ENCODE data around the gene GZMM.
"Not testable (repeated sequence)": the region's sequence is repeated elsewhere in the genome, so short reads cannot be mapped to it uniquely, and the experiment has no call there.

The GZMM gene

DNA sequence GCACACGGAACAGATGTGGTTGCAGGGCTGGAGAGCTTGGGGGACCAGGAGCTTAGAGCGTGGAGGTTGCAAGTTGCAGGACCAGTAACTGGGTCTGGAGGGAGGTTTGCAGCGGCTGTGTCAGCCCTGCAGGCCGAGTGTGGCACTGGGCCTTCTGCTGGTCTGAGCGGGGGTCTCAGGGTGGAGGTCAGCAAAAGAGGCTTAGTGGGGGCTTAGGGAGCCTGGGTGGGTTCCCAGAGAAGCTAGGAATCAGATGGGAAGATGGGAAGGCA lies 40.1 kb downstream of the GZMM start:
- DNase-seq: no peak

DNA sequence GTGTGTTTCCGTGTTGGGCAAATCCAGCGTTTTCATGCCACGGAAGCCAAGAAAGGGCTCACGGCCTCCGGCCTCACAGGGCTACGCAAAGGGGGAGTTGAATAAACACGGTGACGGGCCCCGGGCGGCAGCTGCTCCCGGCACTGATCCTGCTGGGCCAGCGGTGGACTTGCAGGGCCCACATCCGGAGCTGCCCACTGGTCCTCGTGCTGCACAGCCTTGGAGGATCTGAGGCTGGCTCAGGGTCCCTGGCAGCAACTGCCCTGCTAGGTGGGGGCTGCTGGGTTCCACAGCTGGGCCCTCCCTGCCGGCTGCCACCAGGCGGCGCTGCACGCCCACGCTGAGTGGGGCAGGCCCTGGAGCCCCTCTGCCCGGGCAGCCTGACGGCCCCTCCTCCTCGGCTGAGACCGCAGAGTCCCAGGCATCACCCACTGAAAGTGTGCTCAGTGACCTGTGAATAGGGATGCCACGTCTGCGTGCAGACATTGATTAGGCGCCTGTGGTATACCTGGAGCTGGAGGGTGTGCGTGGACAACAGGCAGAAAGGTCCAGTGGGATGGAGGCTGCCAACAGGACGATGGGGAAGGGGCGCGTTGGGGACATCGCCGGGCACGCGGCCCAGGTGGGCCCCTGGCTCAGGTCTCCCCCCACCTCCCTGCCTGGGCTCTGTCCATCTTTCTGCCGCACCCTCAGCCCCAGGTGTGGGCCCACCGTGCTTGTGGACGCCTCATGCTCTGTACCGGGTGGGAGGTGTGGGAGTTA lies 40.6 kb downstream of the GZMM start:
- no peak for DNase-seq

DNA sequence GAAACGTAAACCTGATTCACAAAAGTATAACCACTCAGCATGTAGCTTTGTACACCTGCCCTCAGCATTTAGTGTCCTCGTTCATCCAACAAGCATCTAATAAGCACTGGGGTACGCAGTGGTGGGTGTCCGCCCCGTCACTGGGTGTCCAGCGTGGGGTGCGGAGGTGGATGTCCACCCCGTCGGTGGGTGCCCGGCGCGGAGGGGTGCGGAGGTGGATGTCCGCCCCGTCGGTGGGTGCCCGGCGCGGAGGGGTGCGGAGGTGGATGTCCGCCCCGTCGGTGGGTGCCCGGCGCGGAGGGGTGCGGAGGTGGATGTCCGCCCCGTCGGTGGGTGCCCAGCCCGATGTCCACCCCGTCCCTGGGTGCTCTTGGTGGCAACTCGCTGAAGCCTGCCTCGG lies 41.3 kb downstream of the GZMM start:
- DNase-seq: not testable (repeated sequence)

DNA sequence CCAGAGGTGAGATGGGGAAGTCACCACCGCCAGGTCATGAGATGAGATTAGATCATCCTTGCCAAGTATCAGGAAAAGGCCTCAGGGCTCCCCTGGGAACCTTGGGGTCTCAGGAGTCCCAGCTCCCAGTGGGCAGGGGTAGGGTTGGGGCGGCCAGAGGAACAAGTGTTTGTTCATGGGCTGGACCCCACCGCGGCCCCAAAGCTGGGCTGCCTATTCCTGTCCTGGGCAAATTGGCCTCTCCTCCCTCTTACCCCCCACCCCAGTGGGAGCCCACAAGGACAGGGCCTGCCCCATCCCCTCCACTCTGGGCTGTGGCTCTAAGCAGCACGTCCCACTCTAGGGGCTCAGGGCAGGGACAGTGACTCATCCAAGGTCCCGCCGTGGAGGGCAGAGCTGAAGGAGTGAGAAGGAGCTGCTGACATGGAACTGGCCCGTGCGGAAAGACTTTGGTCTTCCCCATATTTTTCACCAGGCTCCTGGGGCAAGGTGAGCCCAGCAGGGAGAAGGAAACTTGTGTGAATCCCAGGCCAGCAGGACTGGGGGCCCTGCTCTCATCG lies 41.8 kb downstream of the GZMM start:
- DNase-seq: no peak

DNA sequence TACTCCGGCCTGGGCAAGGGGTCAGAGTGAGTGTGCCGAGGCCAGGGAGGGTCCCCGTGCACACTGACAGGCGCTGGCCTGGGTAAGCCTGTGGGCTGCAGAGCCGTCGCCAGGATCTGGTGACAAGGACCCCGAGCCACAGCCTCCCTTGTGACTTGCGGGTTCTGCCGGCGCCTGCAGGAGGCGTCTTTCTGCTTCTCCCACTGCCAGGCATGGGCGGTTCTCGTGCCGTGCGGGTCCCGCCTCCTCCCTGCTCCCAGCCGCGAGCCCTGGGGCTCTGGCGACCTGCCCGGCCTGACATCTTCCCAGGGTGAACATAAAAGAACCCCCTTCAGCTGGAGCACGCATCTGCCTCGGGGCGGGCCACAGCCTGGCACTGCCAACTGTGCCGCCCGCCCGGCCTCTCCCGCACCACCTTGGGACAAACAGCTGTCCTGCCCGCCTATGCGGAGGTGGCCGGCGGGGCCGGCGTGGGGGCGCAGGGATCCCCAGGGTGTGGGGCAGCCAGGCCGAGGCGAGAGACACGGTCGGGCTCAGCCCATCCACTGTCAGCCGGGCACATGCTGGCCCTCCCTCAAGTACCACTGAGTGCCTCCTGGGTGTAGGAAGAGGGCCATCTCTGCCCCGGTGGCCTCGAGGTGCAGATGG lies 44.4 kb downstream of the GZMM start:
- DNase-seq: peak; percentile 58

DNA sequence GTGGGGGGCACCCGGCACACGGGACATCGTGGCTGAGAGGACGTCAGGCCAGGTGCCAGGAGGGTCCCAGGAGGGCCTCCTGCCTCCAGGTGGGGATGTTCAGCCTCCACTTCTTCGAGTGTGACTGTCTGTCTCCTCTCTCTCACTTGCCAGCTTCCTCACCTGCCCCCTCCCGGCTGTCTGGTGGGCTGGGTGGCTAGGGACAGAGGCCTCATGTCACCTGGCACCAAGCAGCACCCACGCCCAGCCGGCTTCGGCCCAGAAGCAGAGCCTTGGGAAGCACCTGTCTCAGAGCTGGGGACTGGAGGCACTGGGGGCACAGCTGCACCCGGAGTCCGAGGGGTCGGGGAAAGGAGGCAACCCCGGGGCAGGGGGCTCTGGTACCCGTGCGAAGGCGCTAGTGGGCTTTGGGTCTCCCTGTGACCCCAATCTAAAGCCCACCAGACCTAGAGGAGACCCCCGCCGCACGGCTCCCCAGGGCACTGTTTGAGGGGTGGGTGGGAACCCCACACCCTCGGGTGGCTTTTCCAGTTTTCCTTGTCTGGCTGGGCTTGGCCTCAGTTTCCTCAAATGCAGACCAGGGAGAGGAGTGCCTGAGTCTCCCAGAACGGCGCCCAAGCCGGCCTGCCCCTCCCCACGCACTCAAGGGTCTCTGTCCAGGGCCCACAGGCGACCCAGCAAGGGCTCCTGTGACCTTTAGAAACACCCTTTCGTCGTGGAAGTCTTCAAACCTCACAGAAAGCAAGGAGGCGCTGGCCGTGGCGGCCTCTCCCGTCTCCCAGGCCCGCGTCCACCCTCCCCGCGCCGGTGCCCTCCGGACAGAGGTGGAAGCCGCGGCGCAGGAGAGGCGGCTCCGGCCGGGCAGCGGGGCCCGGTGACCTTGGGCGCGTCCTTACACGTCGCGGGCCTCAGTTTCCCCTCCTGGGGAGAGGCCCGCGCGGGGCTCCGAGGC lies 45.2 kb downstream of the GZMM start:
- DNase-seq: no peak

DNA sequence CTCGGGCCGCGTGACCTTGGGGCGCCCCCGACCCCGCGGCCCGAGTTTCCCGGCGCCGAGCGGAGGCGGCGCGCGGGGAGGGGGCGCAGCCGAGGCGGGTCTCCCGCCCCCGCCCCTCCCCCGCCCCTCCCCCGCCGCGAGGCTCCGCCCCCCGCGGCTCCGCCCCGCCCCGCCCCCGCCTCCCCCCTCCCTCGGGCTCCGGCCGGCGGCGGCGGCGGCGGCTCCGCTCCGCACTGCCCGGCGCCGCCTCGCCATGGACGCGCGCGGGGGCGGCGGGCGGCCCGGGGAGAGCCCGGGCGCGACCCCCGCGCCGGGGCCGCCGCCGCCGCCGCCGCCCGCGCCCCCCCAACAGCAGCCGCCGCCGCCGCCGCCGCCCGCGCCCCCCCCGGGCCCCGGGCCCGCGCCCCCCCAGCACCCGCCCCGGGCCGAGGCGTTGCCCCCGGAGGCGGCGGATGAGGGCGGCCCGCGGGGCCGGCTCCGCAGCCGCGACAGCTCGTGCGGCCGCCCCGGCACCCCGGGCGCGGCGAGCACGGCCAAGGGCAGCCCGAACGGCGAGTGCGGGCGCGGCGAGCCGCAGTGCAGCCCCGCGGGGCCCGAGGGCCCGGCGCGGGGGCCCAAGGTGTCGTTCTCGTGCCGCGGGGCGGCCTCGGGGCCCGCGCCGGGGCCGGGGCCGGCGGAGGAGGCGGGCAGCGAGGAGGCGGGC lies 46.0 kb downstream of the GZMM start, which contains the start of gene HCN2:
HCN2 (plus strand) TSS at position 189 of the 703 bp plus-strand sequence; CDS start at position 254, 65 bp downstream.
- DNase-seq: no peak

DNA sequence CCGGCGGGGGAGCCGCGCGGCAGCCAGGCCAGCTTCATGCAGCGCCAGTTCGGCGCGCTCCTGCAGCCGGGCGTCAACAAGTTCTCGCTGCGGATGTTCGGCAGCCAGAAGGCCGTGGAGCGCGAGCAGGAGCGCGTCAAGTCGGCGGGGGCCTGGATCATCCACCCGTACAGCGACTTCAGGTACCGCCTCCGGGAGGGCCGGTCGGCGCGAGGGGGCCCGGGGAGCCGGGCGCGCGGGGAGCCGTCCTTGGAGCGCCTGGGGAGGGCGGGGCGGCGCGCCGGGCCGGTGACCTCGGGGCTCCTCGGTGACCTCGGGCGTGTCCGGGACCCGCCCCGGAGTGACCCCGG lies 46.5 kb downstream of the GZMM start:
- no peak for DNase-seq

DNA sequence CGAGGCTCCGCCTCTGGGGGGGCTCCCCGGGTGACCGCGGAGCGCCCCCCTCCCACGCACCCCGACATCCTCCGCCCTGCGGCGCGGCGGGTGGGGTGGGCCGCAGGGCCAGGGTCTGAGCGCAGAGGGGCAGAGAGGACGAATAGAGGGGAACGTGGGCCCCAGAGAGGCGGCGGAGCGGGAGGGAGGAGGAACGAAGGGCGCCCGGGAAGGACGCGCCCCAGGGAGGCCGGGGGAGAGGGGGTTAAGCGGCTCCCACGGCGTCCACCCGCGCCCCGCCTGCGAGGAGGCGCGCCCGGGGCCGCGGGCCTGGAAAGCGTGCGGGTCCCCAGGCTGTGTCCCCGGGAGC lies 46.9 kb downstream of the GZMM start:
- DNase-seq: no peak

DNA sequence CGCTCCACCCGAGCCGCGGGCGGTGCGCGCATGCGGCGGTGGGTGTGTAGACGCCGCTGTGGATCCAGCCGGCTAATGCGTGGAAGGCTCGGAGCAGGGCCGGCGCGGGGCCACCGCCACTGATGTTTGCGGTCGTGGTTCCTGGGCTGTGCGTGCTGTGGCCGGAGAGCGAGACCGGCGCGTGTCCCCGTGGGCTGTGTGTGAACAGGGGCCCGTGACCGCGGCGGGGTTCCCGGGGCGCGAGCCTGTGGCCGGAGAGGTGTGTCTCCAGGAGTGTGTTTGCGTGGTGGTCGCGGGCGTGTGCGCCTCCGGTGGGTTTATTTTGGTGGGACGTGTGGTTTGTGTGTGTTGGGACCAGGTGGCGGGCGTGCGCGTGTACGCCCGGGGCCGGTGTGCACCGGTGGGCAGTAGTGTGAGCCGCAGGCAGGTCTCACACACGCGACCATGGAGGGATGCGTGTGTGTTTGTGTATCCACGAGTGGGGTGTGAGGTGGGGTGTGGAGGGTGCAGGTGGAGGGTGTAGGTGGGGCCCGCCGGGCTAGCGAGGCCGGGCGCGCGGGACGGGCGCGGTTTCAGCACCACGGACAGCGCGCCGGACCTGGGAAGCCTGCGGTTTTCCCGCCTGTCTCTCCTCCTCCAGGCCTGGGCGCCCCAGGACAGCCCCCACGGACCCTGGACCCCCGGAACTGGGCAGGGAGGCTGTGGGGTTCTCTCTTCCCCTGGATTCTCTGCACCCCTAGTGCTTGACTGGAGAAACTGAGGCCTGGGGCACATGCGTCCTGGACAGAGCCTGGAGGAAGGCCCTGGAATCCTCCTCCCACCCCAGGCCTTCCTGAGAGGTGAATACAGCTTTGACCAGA lies 47.5 kb downstream of the GZMM start:
- no peak for DNase-seq

DNA sequence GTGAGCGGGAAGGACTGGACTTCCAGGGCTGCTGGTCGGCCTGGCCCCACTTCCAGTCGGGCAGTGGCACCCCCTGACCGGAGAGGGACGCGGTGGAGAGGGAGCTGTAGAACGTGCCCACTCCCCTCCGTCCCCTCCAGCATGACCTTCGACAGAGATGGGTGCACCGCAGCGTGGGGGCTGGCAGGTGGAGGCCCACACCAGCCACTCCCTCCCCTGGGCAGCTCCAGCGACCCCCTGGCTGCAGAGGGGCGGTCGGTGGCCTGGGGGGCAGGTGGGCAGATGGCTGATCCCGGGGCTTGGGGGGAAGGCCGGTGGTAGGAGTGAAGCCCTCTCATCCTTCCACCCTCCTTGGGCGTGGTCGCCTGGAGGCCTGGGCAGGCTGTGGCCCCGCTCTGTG lies 48.2 kb downstream of the GZMM start:
- no peak for DNase-seq

DNA sequence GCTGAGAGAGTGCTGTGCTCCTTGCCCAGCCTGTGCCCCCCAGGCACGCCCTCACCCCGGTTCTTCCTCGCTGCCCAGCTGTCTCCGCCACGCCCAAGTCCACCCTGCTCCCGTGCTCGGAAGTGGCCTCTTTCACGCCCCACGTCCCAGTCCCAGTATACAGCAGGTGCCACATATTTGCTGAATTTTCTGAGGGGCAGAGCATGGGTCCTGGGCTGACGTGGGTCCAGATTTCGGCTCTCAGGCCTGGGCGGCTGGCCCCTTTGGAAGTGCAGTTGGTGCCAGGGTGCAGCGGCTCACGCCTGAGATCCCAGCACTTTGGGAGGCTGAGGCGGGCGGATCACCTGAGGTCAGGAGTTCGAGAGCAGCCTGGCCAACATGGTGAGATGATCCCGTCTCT lies 49.2 kb downstream of the GZMM start:
- no peak for DNase-seq

DNA sequence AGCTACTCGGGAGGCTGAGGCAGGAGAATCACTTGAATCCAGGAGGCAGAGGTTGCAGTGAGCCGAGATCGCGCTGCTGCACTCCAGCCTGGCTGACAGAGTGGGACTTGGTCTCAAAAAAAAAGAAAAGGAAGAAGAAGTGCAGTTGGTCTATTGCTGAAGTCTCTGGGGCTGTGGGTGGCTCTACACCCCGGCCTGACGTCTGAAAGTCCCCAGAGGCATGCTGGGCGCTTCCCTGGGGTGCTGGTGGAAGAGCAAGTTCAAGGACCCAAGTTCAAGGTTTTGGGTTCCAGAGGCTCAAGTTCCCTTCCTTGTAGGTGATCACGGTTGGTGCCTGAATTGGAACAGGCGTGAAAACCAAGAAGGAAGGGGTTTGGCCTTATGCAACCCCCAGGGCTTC lies 49.7 kb downstream of the GZMM start:
- DNase-seq: no peak

DNA sequence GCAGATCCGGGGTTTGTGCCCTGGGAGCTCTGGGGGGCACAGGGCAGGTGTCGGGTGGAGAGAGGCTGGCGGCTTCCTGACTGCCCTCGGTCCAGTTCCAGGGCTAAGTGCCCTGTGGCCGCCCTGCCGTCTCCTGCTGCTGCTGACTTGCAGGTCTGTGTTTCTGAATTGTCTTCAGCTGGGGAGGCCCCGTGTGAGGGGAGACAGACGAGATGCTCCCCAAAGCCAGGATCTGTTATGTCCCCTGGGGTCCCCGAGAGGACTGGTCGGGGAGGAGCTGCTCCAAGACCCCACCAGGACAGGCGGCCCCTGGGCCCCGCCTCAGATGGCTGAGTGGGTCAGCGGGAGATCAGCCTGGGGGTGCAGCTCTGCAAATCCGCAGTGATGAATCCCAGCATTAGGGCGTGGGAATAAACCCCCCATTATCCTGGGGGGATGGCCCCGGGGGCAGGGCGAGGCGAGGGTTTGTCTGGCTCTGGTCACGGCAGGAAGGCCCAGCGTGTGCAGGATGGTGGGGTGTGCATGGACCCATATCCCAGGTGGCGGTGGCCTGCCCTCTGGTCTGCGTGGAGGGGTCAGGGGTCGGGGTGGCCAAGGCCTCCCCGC lies 50.5 kb downstream of the GZMM start:
- DNase-seq: no peak

DNA sequence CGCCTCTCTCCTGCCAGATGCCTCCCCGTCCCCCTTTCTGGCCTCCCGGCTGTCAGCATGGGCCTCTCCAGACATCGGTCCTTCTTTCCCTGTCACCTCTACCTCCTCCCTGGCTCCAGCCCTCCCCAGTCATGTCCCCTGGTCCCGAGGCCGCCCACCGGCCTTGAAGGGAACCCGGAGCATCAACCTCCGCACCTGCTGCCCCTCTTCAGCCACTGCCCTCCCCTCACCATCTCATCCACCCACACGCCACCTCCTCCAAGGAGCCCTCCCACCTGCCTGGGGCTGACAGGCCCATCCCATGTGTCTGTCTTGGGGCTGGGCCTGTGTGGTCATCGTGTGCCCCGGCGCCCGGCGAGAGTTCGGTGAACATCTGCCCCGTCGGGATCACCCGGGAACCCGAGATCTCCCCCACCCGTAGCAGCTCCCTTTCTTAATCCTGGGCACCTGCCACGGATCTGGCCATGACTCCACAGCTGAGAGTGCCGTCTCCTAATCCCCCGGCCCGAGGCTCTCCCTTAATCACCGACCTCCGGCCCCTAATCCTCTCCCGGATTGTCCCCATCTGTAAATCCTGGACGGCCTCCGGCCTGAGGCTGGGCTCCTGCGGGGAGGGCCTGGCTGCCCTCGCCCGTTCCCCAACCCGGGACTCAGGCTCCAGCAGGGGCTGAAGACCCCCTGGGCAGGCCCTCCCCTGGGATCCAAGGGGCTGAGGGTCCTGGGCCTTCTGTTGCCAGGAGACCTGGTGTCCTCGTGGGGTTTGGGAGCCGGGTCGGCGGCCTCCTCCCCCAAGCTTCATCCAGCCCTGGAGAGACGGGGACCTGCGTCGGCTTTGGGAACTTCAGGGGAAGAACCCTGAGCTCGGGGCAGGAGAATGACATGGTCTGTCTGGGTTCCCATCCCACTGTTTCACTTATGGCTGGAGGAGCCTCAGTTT lies 51.7 kb downstream of the GZMM start:
- no peak for DNase-seq

DNA sequence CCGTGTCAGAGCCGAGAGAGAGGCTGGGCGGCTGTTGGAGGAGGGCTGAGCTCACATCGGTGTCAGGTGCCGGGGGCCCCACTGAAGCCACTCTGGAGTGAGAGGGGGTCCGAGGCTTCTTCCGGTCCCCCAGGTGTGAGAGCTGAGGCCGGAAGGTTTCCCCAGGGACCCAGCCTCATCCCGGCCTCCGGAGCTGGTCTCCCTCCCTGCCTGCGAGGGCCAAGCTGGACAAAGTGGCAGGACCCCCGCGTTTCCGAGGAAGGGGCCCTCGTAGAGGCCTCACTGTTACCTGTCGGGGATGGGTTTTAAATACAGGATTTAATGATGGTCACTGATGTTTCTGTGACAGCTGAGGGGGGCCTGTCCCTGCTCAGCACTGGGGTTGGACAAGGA lies 52.4 kb downstream of the GZMM start:
- no peak for DNase-seq

DNA sequence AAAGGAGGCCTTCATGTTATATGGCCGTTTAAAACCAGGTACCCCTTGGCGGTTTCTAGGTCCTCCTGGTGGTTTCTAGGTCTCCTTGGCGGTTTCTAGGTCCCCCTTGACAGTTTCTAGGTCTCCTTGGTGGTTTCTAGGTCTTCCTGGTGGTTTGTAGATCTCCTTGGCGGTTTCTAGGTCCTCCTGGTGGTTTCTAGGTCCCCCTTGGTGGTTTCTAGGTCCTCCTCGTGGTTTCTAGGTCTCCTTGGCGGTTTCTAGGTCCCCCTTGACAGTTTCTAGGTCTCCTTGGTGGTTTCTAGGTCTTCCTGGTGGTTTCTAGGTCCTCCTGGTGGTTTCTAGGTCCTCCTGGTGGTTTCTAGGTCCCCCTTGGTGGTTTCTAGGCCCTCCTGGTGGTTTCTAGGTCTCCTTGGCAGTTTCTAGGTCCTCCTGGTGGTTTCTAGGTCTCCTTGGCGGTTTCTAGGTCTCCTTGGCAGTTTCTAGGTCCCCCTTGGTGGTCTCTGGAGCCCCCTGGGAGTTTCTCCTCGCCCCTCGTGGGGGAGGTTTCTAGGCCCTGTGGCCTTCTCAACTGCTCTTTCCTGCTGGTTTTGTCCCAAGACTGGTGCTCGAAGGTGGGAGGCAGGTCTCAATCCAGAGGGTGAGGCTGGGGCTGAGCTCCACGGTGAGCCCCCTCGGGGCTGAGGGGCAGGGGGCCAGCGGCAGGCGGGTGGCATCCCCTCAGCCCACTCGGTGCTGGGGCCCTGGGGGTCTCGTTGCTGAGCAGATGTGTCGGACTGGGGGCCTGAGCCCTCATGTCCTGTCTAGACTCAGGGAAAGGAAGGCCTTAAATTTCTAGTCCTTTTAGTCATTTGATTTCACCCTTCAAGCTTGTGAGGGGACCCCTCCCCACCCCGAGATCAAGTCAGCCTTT lies 53.8 kb downstream of the GZMM start:
- no peak for DNase-seq

Measured in NCI-H2227 treated with DMSO at 0.1 percent for 48 hours (cell line).